CD14-positive monocyte (primary cell): ENCODE measurements around the gene SASH1. TPM values are rescaled to one million over a fixed set of nuclear protein-coding genes. Genes with fewer than 3 reads are reported as not detected.

Experiments used
- DNase-seq, 3 donors: peaks; one replicate each; pipeline ENCODE4 v3.0.0-alpha.2; 2011 to 2022
- H2AFZ ChIP-seq: 2 replicates; pipeline ENCODE4 v1.6.0; 2012; ENCODE audit warnings: mild to moderate bottlenecking, low read depth, low read length, inconsistent platforms; ENCODE audit not compliant: insufficient read depth, poor library complexity, severe bottlenecking
- H3K27ac ChIP-seq, 2 donors: 1 replicate in 1 of 2; 2 replicates in 1 of 2; pipeline ENCODE4 v1.5.1; 2012 to 2013; ENCODE audit warnings: low read length in 2 of 2, control low read depth in 1 of 2, inconsistent platforms in 1 of 2, low read depth in 1 of 2, mild to moderate bottlenecking in 1 of 2
- H3K27me3 ChIP-seq, 2 donors: one replicate each; pipeline versions ENCODE4 v1.6.0 to v1.6.1; 2011 to 2013; ENCODE audit warnings: low read length in 2 of 2; ENCODE audit not compliant: control insufficient read depth in 2 of 2, insufficient read depth in 2 of 2
- H3K36me3 ChIP-seq, 2 donors: replicated peaks in 1 of 2; 1 replicate in 1 of 2; 2 replicates in 1 of 2; pipeline versions ENCODE4 v1.5.1 to v1.6.1; 2012 to 2013; ENCODE audit warnings: low read length in 2 of 2, control low read depth in 1 of 2, inconsistent platforms in 1 of 2, mild to moderate bottlenecking in 1 of 2; ENCODE audit not compliant: insufficient read depth in 2 of 2, control insufficient read depth in 1 of 2
- H3K4me1 ChIP-seq, 2 donors: 1 replicate in 1 of 2; 2 replicates in 1 of 2; pipeline versions ENCODE4 v1.5.1 to v1.6.1; 2012 to 2013; ENCODE audit warnings: low read length in 2 of 2, control low read depth in 1 of 2, inconsistent platforms in 1 of 2, mild to moderate bottlenecking in 1 of 2, moderate library complexity in 1 of 2; ENCODE audit not compliant: insufficient read depth in 2 of 2, control insufficient read depth in 1 of 2
- H3K4me2 ChIP-seq: replicated peaks from 2 replicates; pipeline ENCODE3; 2012; ENCODE audit warnings: low read length, moderate library complexity, mild to moderate bottlenecking; ENCODE audit not compliant: poor library complexity, severe bottlenecking; ENCODE audit errors: extremely low read depth
- H3K4me3 ChIP-seq, 3 experiments: fragments of 200-600 bp in 1 of 3; sonication (generic) in 1 of 3; replicated peaks in 1 of 3; 1 replicate in 2 of 3; 2 replicates in 1 of 3; pipeline ENCODE4 v1.5.1; 2011 to 2013; ENCODE audit warnings: low read length in 3 of 3, mild to moderate bottlenecking in 3 of 3, control low read depth in 2 of 3, low read depth in 2 of 3, inconsistent platforms in 1 of 3, moderate library complexity in 1 of 3
- H3K79me2 ChIP-seq: 2 replicates; pipeline ENCODE4 v1.6.0; 2012; ENCODE audit warnings: mild to moderate bottlenecking, control low read depth, inconsistent platforms, low read length, moderate library complexity; ENCODE audit not compliant: insufficient read depth
- H3K9ac ChIP-seq: 2 replicates; pipeline ENCODE4 v1.6.0; 2017; ENCODE audit warnings: low read length, mild to moderate bottlenecking; ENCODE audit not compliant: insufficient read depth, poor library complexity, severe bottlenecking
- H3K9me3 ChIP-seq, 2 donors: replicated peaks in 1 of 2; 1 replicate in 1 of 2; 2 replicates in 1 of 2; pipeline versions ENCODE4 v1.5.1 to v1.6.1; 2012 to 2013; ENCODE audit warnings: low read length in 2 of 2, control low read depth in 1 of 2; ENCODE audit not compliant: control insufficient read depth in 1 of 2, insufficient read depth in 1 of 2
- H4K20me1 ChIP-seq: 2 replicates; pipeline ENCODE4 v1.6.0; 2012; ENCODE audit warnings: mild to moderate bottlenecking, low read length, control low read depth, moderate library complexity; ENCODE audit not compliant: insufficient read depth
- H3K27ac Mint-ChIP-seq, 7 donors: one replicate each; pipeline ENCODE4 v1.8.0; 2020; ENCODE audit warnings: mild to moderate bottlenecking in 7 of 7, mixed read lengths in 7 of 7, moderate library complexity in 6 of 7, inconsistent platforms in 2 of 7
- H3K27me3 Mint-ChIP-seq, 3 donors: one replicate each; pipeline ENCODE4 v1.8.0; 2021 to 2022; ENCODE audit warnings: low read depth in 3 of 3, mild to moderate bottlenecking in 3 of 3, mixed read lengths in 3 of 3, moderate library complexity in 3 of 3, inconsistent platforms in 1 of 3
- H3K36me3 Mint-ChIP-seq, 2 donors: one replicate each; pipeline ENCODE4 v1.8.0; 2020; ENCODE audit warnings: mixed read lengths in 2 of 2, inconsistent platforms in 1 of 2, mild to moderate bottlenecking in 1 of 2
- H3K4me1 Mint-ChIP-seq: one replicate; pipeline ENCODE4 v1.8.0; 2020; ENCODE audit warnings: mild to moderate bottlenecking, mixed read lengths
- H3K4me3 Mint-ChIP-seq, 2 donors: one replicate each; pipeline ENCODE4 v1.8.0; 2020; ENCODE audit warnings: mild to moderate bottlenecking in 2 of 2, mixed read lengths in 2 of 2, moderate library complexity in 1 of 2
- H3K9me3 Mint-ChIP-seq, 7 donors: one replicate each; pipeline ENCODE4 v1.8.0; 2020 to 2022; ENCODE audit warnings: mixed read lengths in 7 of 7, mild to moderate bottlenecking in 6 of 7, moderate library complexity in 6 of 7, inconsistent platforms in 2 of 7
- WGBS: methylation state at CpG from one replicate; pipeline ENCODE4 v1.1.5; 2013; ENCODE audit warnings: missing lambda C conversion rate; ENCODE audit not compliant: insufficient coverage; 5-methylcytosine and 5-hydroxymethylcytosine counted together
- intact Hi-C, 2 donors: fragments of 100-400 bp; cut with micrococcal nuclease; formaldehyde crosslinking; loops; one replicate each; pipeline versions ENCODE4 v1.15.0 to v1.15.1; 2023
- polyA plus RNA-seq, 3 donors: library from polyadenylated mRNA; depleted of rRNA in 1 of 3; unstranded in 2 of 3; stranded (reverse) in 1 of 3; fragments of 300-500 nt in 2 of 3; fragments of >200 nt in 1 of 3; fragmentation: Illumina TruSeq in 2 of 3; gene quantifications; 1 replicate in 2 of 3; 2 replicates in 1 of 3; pipeline ENCODE4 v1.2.3, GENCODE V29; 2012 to 2021
- TF ChIP-seq, protein P1 (sequence below): fragments of 200-600 bp; IDR thresholded peaks from one replicate; pipeline ENCODE4 v1.8.0; 2022; ENCODE audit warnings: antibody characterized with exemption, mild to moderate bottlenecking

Gene SASH1
- polyA plus RNA-seq, 3 donors, result 0.90 to 5.1 (median 4.7) TPM

DNA sequence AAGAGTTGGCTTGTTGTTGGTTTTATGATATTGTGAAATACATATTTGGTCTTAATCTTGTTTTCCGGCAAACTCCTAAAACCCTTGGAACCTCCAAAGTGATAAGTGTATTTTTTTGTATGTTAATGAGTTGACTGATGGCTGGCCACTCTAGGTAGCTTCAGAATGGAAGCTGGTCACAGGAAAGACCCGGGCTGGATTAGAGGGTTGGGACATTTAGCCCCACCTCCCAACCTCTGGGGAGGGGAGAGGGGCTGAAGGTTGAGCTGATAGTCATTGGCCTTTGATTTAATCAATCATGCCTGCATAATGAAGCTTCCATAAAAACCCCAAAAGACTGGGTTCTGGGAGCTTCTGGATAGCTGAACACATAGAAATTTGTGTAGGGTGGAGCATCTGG lies 42.7 kb downstream of the SASH1 start:
- peaks cover 75% of the 10 kb centered on the region for H3K4me1 Mint-ChIP-seq

GRCh38 chr6:148388521-148388920 lies 45.9 kb downstream of the SASH1 start:
- H4K20me1 ChIP-seq, result no peaks in the 10 kb centered on the region
- H2AFZ ChIP-seq, result no peak overlapping the region
- Mint-ChIP-seq H3K4me1 (peaks cover 54% of the 10 kb centered on the region), H3K4me3 (peak overlapping the region; percentile 7 to 25), H3K27ac (peak overlapping the region; percentile 14 to 87 (median 63)), H3K9me3 (peaks cover 0 to 3% (median 0%) of the 10 kb centered on the region in 7 donors), H3K27me3 (peaks cover 0 to 13% (median 6%) of the 10 kb centered on the region in 3 donors), H3K36me3 (peaks cover 1 to 2% of the 10 kb centered on the region in 2 donors)
- no peaks in the 10 kb centered on the region for H3K79me2 ChIP-seq
- no peaks in the 10 kb centered on the region for H3K27me3 ChIP-seq
- peak overlapping the region; percentile 43 to 57 for H3K27ac ChIP-seq
- peaks cover 53 to 54% of the 10 kb centered on the region in 2 donors for H3K4me1 ChIP-seq
- TF ChIP-seq, protein P1, sequence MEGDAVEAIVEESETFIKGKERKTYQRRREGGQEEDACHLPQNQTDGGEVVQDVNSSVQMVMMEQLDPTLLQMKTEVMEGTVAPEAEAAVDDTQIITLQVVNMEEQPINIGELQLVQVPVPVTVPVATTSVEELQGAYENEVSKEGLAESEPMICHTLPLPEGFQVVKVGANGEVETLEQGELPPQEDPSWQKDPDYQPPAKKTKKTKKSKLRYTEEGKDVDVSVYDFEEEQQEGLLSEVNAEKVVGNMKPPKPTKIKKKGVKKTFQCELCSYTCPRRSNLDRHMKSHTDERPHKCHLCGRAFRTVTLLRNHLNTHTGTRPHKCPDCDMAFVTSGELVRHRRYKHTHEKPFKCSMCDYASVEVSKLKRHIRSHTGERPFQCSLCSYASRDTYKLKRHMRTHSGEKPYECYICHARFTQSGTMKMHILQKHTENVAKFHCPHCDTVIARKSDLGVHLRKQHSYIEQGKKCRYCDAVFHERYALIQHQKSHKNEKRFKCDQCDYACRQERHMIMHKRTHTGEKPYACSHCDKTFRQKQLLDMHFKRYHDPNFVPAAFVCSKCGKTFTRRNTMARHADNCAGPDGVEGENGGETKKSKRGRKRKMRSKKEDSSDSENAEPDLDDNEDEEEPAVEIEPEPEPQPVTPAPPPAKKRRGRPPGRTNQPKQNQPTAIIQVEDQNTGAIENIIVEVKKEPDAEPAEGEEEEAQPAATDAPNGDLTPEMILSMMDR, result no peak
- no peak overlapping the region for H3K4me3 ChIP-seq
- DNase-seq, result peak; percentile 16 to 38 (median 34)
- peak overlapping the region; percentile 10 for H3K4me2 ChIP-seq
- H3K9me3 ChIP-seq, result no peaks in the 10 kb centered on the region
- intact Hi-C loops, result no loop called here
- H3K36me3 ChIP-seq, result no peaks in the 10 kb centered on the region
- 80% methylated on average over 1 of the region's 5 CpGs for WGBS
- H3K9ac ChIP-seq, result no peak overlapping the region

More for the DNA sequence above, 42.7 kb downstream of the SASH1 start:
- peak overlapping the region in 1 of 3 experiments; percentile 28 for H3K4me3 ChIP-seq
- DNase-seq, result no peak
- H3K4me2 ChIP-seq, result peak overlapping the region; percentile 33
- H3K27me3 Mint-ChIP-seq, result peaks cover 0 to 6% (median 3%) of the 10 kb centered on the region in 3 donors
- TF ChIP-seq, protein P1, result no peak
- peak overlapping the region; percentile 28 to 83 for H3K27ac ChIP-seq
- H3K79me2 ChIP-seq, result no peaks in the 10 kb centered on the region
- H2AFZ ChIP-seq, result no peak overlapping the region
- H3K36me3 Mint-ChIP-seq, result peaks cover 0 to 2% of the 10 kb centered on the region in 2 donors
- H3K27me3 ChIP-seq, result no peaks in the 10 kb centered on the region
- intact Hi-C loops, result no loop called here
- H3K4me1 ChIP-seq, result peaks cover 82 to 83% of the 10 kb centered on the region in 2 donors
- no peaks in the 10 kb centered on the region for H3K9me3 ChIP-seq
- no peak overlapping the region for H3K9ac ChIP-seq
- no peaks in the 10 kb centered on the region for H4K20me1 ChIP-seq
- no peak overlapping the region for H3K4me3 Mint-ChIP-seq
- H3K27ac Mint-ChIP-seq, result peak overlapping the region in 4 of 7 donors; percentile 49 to 77 (median 62)
- H3K9me3 Mint-ChIP-seq, result peaks cover 3 to 21% (median 9%) of the 10 kb centered on the region in 7 donors
- WGBS, result no CpG with 5 or more reads among the region's 2 CpGs
- no peaks in the 10 kb centered on the region for H3K36me3 ChIP-seq
